NCI-H748 (cell line): Measurements from ENCODE around the gene GUCY1B1.

Experiments
- DNase-seq: peaks from one replicate; lab custom pipeline; 2025; ENCODE audit not compliant: unreplicated experiment; lab: John Stamatoyannopoulos, UW

Gene GUCY1B1

GRCh38 chr4:155761047-155761446 is 2.2 kb downstream of the GUCY1B1 start:
- DNase-seq = no peak

GRCh38 chr4:155761916-155762315 is 3.1 kb downstream of the GUCY1B1 start:
- peak; percentile 53 for DNase-seq

DNA sequence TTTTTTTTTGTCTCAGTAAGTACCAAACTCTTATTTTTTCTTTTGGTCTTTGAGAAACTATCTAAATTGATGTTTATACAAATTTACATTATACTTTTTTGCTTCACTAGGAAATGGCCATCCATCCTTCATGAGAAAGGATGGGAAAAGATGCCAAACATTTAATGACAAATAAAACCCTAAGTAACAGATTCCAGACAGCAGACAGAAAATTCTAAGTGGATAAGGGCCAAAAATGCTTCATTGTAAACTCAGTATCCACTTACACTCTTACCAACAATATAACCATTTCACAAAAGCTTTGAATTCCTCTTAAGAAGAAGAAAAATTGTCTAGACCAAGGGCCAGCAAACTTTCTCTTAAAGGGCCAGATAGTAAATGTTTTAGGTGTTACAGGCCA is 3.5 kb downstream of the GUCY1B1 start:
- no peak for DNase-seq

- DNase-seq = no peak
These were observed 4.7 kb downstream of the GUCY1B1 start for GRCh38 chr4:155763551-155763950.

GRCh38 chr4:155765149-155765548 is 6.3 kb downstream of the GUCY1B1 start:
- DNase-seq = no peak

DNA sequence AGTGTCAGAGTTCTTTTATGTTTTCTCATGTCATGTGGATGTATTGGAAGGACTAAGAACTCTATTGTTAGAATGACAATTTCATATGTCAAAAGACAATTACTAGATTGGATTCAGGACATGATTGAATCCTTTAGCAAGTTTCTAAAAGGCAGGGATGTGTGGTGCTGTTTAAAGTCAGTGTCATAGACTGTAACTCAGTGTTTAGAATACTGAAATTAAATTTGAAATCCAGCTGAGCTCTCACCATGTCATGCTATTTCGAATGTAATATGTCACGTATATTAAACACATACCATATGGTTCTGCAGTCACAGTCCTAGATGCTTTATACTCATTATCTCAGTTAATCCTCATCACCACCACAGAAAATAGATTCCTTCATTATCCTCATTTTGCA is 7.8 kb downstream of the GUCY1B1 start:
- no peak for DNase-seq

DNA sequence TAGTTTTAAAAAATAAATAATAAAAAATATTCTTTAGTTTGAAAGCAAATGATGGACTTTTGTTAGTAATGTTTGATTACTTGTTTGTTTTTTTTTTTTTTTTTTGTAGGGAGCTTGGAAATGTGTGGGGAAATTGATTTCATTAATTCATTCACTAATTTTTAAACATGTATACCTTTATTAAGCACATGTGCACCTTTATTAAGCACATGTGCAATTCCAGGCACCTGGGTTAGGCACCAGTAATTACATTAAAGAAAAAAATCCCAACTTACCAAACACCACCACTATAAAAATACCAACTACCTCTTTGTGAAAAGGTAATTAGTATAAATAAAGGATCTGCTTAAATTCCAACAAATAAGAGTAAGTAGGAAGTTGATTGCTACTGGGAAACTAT is 9.5 kb downstream of the GUCY1B1 start:
- DNase-seq = no peak

- DNase-seq = no peak
These were observed 10.3 kb downstream of the GUCY1B1 start for GRCh38 chr4:155769090-155769489.

DNA sequence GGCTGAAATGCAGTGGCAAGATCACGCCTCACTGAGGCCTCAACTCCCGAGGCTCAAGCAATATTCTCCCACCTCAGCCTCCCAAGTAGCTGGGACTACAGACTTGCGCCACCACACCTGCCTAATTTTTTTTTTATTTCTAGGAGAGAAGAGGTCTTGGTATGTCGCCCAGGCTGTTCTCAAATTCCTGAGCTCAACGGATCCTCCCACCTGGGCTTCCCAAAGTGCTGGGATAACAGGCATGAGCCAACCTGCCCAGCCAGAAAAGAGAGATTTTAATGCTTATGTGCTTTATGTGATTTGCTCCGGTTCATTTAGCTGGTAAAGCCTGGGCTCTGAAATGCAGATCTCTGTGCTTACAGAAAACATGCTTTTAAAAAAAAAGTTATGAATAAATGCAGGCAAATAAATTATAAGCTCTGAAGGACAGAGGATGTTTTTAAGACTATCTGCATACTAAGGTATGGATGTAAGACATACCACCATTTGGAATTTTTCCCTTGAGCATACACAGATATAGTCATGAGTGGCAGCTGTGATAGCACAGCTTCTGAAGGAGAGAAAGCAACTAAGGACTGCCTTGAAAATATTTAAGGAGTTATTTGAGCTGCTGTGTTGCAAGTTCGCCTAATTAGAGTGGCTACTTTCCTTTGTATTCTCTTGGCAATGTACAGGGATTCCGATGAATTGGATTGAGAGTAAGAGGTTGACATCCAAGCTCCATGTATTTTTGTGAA is 13.8 kb downstream of the GUCY1B1 start:
- no peak for DNase-seq

DNA sequence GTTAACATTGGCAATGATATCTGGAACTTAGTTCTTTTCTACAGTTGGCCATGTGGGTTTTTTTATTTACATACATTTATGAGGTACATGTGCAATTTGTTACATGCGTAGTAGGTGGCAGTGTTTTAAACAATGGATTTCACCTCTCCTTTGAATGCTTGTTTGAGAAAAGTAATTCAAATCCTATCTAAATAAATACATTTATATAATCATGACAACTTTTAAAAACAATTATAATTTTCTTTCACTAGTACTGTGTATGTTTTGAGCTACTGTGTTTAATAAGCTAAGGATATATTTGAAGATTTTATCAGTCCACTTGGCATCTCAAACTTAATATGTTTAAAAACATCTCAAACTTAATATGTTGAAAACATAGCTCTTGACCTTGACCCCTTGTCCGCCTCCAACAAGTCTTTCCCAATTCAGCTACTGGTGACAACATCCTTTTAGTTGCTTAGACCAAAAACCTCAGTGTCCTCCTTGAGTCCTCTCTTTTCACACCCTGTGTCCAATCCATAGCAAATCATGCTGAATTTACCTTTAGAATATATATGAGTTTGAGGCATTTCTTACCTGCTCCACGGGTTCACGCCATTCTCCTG is 14.5 kb downstream of the GUCY1B1 start:
- no peak for DNase-seq

DNA sequence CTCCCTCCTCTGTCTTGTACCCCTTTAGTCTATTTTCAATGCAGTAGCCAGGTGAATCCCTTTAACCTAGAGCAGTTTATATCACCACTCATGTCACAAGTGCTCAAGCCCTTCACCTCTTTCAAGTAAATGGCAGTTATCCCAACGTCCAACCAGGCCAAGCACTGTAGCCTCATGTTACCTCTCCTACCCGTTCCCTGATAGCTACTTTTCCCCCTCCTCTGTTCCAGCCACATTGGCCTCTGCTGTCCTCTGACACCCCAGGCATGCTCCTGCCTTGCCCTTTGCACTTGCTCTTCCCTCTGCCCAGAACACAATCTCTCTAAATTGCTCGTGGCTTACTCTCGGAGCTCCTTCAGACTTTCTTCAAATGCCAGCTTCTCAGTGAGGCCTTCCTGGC is 15.2 kb downstream of the GUCY1B1 start:
- no peak for DNase-seq

GRCh38 chr4:155777971-155778735 is 19.3 kb downstream of the GUCY1B1 start:
- no peak for DNase-seq

DNA sequence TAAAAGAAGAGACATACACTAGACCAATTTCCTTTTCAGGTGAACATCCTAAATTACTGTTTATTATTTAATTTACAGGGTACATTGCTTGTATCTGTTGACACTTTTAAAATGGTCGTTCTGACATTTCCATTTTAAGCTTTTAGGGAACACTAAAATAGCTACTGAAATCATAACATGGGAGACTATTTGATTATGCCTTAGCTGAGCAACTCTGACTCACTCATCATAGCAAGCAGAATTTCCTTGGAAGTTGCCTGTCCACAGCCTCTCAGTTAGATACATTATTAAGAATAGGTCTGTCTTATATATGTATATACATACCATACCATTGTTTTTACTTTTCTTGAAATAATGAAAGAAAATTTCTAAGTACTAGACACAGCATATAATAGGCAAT is 22.0 kb downstream of the GUCY1B1 start:
- DNase-seq = no peak

DNA sequence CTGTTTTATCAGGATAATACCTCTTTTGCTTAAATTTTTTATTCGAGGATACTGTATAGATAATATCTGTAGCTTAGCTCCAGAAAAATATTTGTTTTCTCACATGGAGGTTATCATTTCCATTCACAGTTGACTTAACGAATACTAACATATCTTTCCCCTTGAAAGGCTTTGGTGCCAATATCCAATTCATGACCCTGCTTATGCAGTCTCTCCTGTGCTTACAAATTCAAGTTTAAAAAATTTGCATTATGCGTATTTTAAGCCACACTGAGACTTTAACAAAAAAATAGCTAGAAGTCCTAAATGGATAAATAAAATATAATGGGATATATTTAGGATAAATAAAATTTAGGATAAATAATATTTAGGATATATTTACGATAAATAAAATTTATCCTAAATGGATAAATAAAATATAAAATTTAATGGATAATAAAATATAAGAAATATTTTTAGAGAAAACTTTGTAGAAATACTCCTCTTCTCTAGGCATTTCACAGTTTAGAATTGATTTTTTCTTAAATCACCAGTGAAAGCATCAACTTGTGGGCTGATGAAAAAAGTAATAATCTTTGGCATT is 22.5 kb downstream of the GUCY1B1 start:
- no peak for DNase-seq

GRCh38 chr4:155784637-155785036 is 25.8 kb downstream of the GUCY1B1 start:
- no peak for DNase-seq

- no peak for DNase-seq
These were observed 27.0 kb downstream of the GUCY1B1 start for GRCh38 chr4:155785828-155786227.

- DNase-seq = peak; percentile 72
These were observed 28.4 kb downstream of the GUCY1B1 start for GRCh38 chr4:155787113-155787710.

DNA sequence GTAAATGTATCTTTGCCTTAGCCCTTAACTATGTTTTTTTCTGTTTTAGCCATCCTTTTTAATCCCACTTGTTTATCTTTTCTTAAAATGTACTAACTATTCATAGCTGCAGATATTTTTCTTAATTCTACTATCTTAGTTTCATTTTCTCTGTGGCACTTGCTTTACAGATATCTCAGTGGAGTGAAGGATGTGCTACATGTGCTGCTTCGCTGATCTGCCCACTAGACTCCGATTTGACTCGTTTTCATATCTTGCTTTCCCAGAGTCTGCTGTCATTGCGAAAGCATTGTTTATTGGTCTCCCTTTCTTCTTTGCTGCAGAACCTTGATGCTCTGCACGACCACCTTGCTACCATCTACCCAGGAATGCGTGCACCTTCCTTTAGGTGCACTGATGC is 30.6 kb downstream of the GUCY1B1 start:
- DNase-seq = no peak

DNA sequence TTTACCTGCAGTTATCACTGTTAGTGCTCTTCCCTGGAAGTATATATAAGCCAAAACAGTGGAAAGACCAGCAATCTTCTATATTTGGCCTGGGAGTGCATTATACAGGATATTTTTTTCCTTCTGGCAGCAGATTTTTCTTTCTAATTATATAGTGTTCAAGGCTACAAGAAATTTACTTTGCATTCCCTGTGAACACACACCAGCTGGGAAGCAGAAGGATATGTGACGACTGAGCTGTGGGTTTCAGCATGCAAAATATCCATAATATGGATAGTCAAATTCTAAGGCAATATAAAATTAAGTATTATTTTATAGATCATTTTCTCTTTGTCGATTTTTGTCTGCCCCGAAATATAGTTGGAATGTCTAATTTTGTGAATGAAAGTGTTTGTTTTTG is 31.2 kb downstream of the GUCY1B1 start:
- no peak for DNase-seq

DNA sequence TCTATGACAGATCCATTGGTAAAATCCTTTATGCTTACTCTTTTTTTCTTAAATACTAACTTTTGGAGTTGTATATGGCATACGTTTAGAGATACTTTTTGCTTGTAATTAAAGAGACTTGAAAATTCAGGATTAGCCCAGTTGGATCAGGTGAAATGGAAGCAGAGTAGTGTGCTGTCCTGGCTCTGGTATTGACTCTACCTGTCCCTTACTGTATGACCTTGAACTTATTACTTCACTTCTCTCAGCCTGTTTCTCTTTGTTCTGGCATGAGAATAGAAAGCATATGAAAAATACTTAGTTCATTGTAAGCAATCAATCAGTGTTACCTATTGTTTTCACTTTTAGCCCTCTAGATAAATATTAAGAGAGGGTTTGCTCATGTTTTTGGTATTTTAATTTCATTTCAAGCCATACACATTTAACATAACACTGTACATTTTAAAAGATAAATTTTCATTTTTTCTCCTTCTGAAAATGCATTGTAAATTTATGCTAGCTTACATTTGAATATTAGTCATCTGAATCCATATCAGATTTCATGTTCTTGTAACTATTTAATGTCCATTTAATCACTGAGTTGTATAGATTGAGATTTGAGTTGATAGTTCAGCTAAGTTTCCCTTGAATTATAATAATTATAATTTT is 35.9 kb downstream of the GUCY1B1 start:
- no peak for DNase-seq

DNA sequence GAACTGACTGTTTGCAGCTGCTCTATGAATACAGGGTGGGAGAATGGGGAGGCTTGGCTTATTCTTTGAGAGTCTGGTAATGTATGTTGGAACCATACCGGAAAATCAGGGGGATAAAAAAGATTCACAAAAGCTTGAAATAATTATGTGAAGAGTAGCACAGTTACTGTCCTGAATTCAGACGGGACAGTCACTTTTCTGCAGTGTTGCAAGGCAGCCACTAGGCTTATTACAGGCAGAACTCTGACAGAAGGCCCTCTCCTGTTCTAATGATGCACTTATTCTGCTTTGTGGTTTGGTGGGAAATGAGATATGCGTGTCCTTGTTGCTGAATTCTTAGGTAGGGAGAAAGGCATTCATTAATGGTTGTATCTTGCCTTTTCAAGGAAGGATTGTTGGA is 37.2 kb downstream of the GUCY1B1 start:
- no peak for DNase-seq
